ENCODE data around the gene GPR135. TPM values are rescaled to one million over a fixed set of nuclear protein-coding genes. Genes with fewer than 3 reads are reported as not detected.
A peak's percentile ranks its signal among the peaks of the same experiment; 100 is the strongest.

Gene GPR135
- total and polyA plus RNA-seq, 7 donors, result 0.50 to 12.7 (median 5.7) TPM; not detected in 2

DNA sequence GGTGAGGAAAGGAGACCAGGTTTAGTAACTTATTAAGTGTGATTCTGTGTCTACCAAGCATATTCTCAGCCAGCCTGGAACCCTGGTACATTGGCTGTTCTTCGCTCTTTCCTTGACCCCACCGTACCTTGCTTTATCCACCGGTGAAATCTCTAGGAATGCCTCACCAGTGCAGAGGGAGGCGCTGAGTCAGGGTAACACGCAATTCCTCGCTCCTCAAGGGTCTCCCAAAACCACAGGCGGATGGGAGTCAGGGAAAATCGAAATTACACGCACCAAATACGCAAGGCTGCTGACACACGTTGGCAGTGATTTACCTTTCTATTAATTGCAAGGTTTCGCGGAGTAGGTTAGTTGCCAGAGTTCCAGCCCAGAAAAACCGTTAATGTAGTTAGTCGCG lies 18.2 kb upstream of the GPR135 start:
- Histone ChIP-seq H3K4me1 (peaks cover 0 to 70% (median 51%) of the 10 kb centered on the region in 4 donors), H3K9me3 (no peaks in the 10 kb centered on the region), H3K36me3 (peaks cover 0 to 15% (median 1%) of the 10 kb centered on the region in 4 donors), H3K27ac (peak overlapping the region; percentile 90 to 95 (median 94)), H3K4me3 (peak overlapping the region; percentile 71 to 94 (median 79)), H3K27me3 (no peaks in the 10 kb centered on the region)
- 2 to 6% methylated on average over 16 of the region's 16 CpGs for WGBS, 2 donors
- intact Hi-C loops (cut with DNase I), result loop anchor here (5.0 to 10.0 kb wide), 3 partner anchors 764 to 1059 kb away; partner anchors contain the start of genes DACT1, KIAA0586, PPM1A and TIMM9
- TF ChIP-seq, protein P1, sequence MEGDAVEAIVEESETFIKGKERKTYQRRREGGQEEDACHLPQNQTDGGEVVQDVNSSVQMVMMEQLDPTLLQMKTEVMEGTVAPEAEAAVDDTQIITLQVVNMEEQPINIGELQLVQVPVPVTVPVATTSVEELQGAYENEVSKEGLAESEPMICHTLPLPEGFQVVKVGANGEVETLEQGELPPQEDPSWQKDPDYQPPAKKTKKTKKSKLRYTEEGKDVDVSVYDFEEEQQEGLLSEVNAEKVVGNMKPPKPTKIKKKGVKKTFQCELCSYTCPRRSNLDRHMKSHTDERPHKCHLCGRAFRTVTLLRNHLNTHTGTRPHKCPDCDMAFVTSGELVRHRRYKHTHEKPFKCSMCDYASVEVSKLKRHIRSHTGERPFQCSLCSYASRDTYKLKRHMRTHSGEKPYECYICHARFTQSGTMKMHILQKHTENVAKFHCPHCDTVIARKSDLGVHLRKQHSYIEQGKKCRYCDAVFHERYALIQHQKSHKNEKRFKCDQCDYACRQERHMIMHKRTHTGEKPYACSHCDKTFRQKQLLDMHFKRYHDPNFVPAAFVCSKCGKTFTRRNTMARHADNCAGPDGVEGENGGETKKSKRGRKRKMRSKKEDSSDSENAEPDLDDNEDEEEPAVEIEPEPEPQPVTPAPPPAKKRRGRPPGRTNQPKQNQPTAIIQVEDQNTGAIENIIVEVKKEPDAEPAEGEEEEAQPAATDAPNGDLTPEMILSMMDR (IDR thresholded peaks at IDR 0.05), result no peak
- no peak for TF ChIP-seq EP300 (IDR thresholded peaks at IDR 0.05)
- no peak for TF ChIP-seq POLR2AphosphoS5 (IDR thresholded peaks at IDR 0.05)
- no peak for TF ChIP-seq POLR2A (IDR thresholded peaks at IDR 0.05)
- DNase-seq, result no peak

DNA sequence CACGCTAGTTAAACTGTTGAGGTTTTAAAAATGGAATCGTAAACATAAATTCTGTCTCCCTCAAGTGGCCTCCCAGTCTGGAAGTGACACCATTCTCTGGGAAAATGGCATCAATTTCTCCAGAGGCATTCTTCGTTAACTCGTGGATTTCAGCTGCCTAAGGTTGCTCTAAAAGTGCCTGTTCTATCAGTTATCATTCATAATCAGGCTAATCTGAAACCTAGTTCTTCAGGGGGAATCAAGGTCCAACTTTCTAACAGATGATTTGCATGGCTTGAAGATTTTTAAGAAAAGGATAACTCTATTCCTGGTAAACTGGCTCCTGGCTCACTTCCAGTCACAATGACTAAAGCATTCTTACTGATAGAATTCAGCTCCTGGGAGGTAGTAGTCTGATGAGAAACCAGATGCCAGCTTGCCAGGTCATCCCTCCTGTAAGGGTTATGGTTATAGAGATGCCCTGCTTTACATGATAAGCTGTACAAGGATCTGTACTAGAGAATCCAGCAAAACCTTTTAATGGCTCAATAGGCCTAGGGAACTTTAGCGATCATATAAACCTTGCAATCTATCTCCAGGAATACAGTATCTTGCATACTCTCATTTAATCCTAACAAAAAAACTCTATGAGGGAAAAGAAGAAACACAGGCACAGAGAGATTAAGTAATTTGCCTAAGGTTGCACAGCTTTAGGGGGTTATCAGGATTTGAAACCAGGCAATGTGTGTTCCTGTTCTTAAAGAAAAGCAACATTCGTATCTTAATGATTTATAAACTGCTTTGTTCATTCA lies 17.6 kb upstream of the GPR135 start:
- H3K27me3 ChIP-seq, result no peaks in the 10 kb centered on the region
- H3K36me3 ChIP-seq, result peaks cover 0 to 13% (median 0%) of the 10 kb centered on the region in 4 donors
- peak overlapping the region; percentile 90 to 95 (median 94) for H3K27ac ChIP-seq
- WGBS, 2 donors, result 40 to 60% methylated on average over 6 of the region's 6 CpGs
- no peak for DNase-seq
- H3K4me3 ChIP-seq, result peak overlapping the region; percentile 71 to 94 (median 79)
- no peaks in the 10 kb centered on the region for H3K9me3 ChIP-seq
- TF ChIP-seq, protein P1 (IDR thresholded peaks at IDR 0.05), result no peak
- no peak for TF ChIP-seq POLR2A (IDR thresholded peaks at IDR 0.05)
- TF ChIP-seq POLR2AphosphoS5 (IDR thresholded peaks at IDR 0.05), result no peak
- TF ChIP-seq EP300 (IDR thresholded peaks at IDR 0.05), result no peak
- peaks cover 0 to 68% (median 51%) of the 10 kb centered on the region in 4 donors for H3K4me1 ChIP-seq
- intact Hi-C loops (cut with DNase I), result loop anchor here (5.0 to 10.0 kb wide), 3 partner anchors 765 to 1058 kb away; partner anchors contain the start of genes DACT1, KIAA0586, PPM1A and TIMM9

DNA sequence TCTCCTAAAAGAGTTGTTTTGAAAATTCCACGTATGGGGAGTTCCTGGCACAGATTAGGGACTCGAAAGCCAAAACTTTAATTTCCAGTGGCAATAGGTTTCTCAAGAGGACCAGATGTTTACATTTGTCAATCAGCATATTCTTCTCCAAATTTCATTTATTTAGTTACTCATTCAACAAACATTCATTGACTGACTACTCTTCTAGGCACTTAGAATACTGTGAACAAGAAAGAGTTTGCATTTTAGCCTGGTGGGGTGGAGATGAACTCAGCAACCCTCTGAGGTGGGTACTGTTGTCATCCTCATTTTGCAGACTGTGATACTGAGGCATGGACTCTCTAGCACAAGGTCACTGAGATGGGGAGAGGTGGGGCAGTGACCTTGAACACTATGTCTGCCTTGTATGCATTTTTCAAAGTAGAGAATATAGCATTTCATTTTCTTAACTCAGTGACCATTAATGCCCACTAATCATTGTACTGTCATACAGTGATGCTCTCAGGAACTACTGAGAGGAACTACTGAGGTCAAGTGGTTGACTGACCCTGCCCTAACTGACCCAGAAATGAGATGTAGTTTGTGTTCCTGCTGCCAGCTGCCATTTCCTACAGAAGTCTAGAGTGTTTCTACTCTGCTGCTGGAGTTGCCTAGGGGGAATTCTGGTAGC lies 16.8 kb upstream of the GPR135 start:
- TF ChIP-seq POLR2AphosphoS5 (IDR thresholded peaks at IDR 0.05), result no peak
- intact Hi-C loops (cut with DNase I), result loop anchor here (5.0 to 10.0 kb wide), 3 partner anchors 765 to 1057 kb away; partner anchors contain the start of genes DACT1, KIAA0586, PPM1A and TIMM9
- Histone ChIP-seq H3K9me3 (no peaks in the 10 kb centered on the region), H3K27me3 (no peaks in the 10 kb centered on the region), H3K4me3 (peak overlapping the region in 2 of 4 donors; percentile 71 to 80), H3K27ac (peak overlapping the region; percentile 90 to 95 (median 94)), H3K4me1 (peaks cover 0 to 65% (median 47%) of the 10 kb centered on the region in 4 donors), H3K36me3 (peaks cover 0 to 10% (median 0%) of the 10 kb centered on the region in 4 donors)
- WGBS, 2 donors, result 76 to 77% methylated on average over 2 of the region's 2 CpGs
- no peak for DNase-seq

DNA sequence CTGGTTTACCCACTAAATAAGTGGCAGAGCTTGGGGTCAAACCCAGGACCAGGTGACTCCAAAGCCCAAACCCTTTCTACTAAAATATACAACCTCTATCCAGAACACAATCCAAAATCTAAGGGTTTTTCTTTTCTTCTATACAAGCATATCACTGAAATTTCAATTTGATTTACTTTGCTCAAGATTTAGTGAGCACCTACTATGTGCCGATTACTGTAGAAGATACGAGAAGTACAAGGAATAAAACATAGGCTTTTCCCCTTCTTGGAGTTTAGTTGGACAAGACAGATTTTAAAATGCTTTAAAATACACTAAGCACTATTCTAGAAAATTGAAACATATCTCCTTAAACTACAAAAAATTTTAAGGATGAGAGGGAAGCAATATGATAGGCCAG lies 16.2 kb upstream of the GPR135 start:
- intact Hi-C loops (cut with DNase I), result loop anchor here (5.0 to 10.0 kb wide), 3 partner anchors 766 to 1057 kb away; partner anchors contain the start of genes DACT1, KIAA0586, PPM1A and TIMM9
- 96 to 97% methylated on average over 2 of the region's 2 CpGs for WGBS, 2 donors

More for the DNA sequence above, 16.2 kb upstream of the GPR135 start:
- peaks cover 0 to 12% (median 0%) of the 10 kb centered on the region in 4 donors for H3K36me3 ChIP-seq
- no peaks in the 10 kb centered on the region for H3K9me3 ChIP-seq
- H3K27me3 ChIP-seq, result no peaks in the 10 kb centered on the region
- no peak overlapping the region for H3K4me3 ChIP-seq
- peak overlapping the region in 3 of 4 donors; percentile 93 to 95 (median 95) for H3K27ac ChIP-seq
- H3K4me1 ChIP-seq, result peaks cover 0 to 59% (median 41%) of the 10 kb centered on the region in 4 donors
- TF ChIP-seq POLR2A (IDR thresholded peaks at IDR 0.05) (no peak), POLR2AphosphoS5 (IDR thresholded peaks at IDR 0.05) (no peak), EP300 (IDR thresholded peaks at IDR 0.05) (no peak)
- TF ChIP-seq, protein P1 (IDR thresholded peaks at IDR 0.05), result no peak
- DNase-seq, result no peak
